Measurements from ENCODE around the gene SND1.

GRCh38 chr7:128139406-128139805, 487.4 kb downstream of the SND1 start:
- no peak for TF ChIP-seq CTCF (IDR thresholded peaks at IDR 0.05)
- TF ChIP-seq POLR2A (IDR thresholded peaks at IDR 0.05) = no peak
